SIG-M5 (cell line): Measurements from ENCODE around the gene OTUB2.
"Not testable (repeated sequence)": the region's sequence is repeated elsewhere in the genome, so short reads cannot be mapped to it uniquely, and the experiment has no call there.

Source experiments
- DNase-seq: peaks from one replicate; lab custom pipeline; 2025; lab: John Stamatoyannopoulos, UW

OTUB2 gene

GRCh38 chr14:94056579-94057308, 30.6 kb downstream of the OTUB2 start:
- DNase-seq = no peak

- no peak for DNase-seq
Measured at GRCh38 chr14:94058128-94058673, 32.1 kb downstream of the OTUB2 start.

- DNase-seq = no peak
Measured at GRCh38 chr14:94058674-94059138, 32.6 kb downstream of the OTUB2 start.

GRCh38 chr14:94059998-94060397, 33.9 kb downstream of the OTUB2 start:
- no peak for DNase-seq

- no peak for DNase-seq
Measured at GRCh38 chr14:94062344-94062940, 36.3 kb downstream of the OTUB2 start.

GRCh38 chr14:94066089-94066676, 40.0 kb downstream of the OTUB2 start:
- DNase-seq = no peak

GRCh38 chr14:94072076-94072475, 45.9 kb downstream of the OTUB2 start:
- not testable (repeated sequence) for DNase-seq

GRCh38 chr14:94074534-94074933, 48.4 kb downstream of the OTUB2 start:
- no peak for DNase-seq

GRCh38 chr14:94075008-94075407, 48.9 kb downstream of the OTUB2 start:
- DNase-seq = no peak

GRCh38 chr14:94077111-94077821, 51.1 kb downstream of the OTUB2 start:
- DNase-seq = no peak

GRCh38 chr14:94077823-94078222, 51.7 kb downstream of the OTUB2 start:
- no peak for DNase-seq

GRCh38 chr14:94079891-94080620, 53.9 kb downstream of the OTUB2 start:
- no peak for DNase-seq

GRCh38 chr14:94080621-94081385, 54.7 kb downstream of the OTUB2 start, which contains the start of the genes DDX24 and IFI27L1:
DDX24 (minus strand) TSS chr14:94081202; CDS start chr14:94079742, 1,460 bp downstream.
IFI27L1 (plus strand) TSS chr14:94081310; CDS start chr14:94096938, 15,628 bp downstream.
- peak; percentile 22 for DNase-seq

GRCh38 chr14:94081386-94081820, 55.3 kb downstream of the OTUB2 start:
- no peak for DNase-seq

GRCh38 chr14:94087891-94088290, 61.8 kb downstream of the OTUB2 start:
- no peak for DNase-seq

GRCh38 chr14:94088516-94088915, 62.4 kb downstream of the OTUB2 start:
- DNase-seq = no peak

GRCh38 chr14:94089479-94089878, 63.3 kb downstream of the OTUB2 start:
- DNase-seq = no peak

GRCh38 chr14:94093418-94093817, 67.3 kb downstream of the OTUB2 start:
- no peak for DNase-seq

GRCh38 chr14:94097091-94097490, 71.0 kb downstream of the OTUB2 start:
- DNase-seq = no peak
